CD1c-positive myeloid dendritic cell (primary cell): ENCODE results near the gene RNU1-3.
"Not testable (repeated sequence)": the region's sequence is repeated elsewhere in the genome, so short reads cannot be mapped to it uniquely, and the experiment has no call there.

Source experiments
- DNase-seq: peaks from one replicate; pipeline ENCODE4 v3.0.0-alpha.2; 2016; ENCODE audit errors: extremely low spot score

Gene RNU1-3

DNA sequence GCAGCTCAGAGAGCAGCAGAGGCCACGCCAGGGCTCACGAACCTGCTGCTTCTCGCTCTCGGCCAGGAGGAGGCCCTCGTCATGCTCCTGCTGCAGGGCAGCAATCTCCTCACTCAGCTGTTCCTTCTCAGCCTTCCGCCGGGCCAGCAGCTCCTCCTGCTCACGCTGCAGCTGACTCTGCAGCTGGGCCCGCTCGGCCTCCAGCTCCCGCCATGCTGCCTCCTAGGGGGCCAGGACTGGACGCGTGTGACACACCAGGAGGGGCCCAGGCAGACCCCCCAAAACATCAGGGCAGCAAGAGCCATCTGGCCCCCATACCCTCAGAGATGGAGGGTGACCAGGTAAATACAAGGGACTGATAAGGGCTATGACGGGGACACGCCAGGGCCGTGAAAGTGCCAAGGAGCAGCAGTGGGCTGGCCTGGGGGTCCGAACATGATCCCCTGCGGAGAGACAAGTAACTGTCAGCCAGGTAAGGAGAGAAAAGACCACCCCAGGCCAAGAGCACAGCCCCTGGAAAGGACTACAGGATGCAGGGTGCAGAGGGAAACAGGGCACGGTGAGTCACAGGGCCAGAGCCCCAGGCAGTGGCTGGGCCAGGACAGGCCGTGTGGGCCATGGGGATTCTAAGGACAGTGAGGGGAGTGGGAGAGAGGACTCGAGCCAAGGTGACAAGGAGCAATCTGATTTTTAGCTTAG is 46.8 kb downstream of the RNU1-3 start:
- not testable (repeated sequence) for DNase-seq

DNA sequence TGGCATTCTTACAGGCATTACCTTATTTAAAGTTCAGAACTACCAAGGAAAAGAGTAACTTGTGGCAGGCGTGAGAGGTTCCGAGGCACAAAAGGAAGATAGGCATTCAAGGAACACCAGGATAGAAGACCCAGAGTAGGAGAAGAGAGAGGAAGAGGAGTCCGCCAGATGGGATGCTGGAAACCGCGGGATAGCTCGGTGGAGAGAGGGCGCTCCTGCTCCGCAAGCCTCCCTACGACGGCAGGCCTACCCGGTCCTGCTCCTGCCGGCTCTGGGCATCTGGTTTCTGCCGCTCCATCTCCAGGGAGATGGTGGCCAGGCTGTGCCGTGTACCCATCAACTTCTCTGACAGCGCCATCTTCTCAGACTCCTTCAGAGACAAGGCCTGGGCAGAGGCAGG is 48.0 kb downstream of the RNU1-3 start:
- no peak for DNase-seq

DNA sequence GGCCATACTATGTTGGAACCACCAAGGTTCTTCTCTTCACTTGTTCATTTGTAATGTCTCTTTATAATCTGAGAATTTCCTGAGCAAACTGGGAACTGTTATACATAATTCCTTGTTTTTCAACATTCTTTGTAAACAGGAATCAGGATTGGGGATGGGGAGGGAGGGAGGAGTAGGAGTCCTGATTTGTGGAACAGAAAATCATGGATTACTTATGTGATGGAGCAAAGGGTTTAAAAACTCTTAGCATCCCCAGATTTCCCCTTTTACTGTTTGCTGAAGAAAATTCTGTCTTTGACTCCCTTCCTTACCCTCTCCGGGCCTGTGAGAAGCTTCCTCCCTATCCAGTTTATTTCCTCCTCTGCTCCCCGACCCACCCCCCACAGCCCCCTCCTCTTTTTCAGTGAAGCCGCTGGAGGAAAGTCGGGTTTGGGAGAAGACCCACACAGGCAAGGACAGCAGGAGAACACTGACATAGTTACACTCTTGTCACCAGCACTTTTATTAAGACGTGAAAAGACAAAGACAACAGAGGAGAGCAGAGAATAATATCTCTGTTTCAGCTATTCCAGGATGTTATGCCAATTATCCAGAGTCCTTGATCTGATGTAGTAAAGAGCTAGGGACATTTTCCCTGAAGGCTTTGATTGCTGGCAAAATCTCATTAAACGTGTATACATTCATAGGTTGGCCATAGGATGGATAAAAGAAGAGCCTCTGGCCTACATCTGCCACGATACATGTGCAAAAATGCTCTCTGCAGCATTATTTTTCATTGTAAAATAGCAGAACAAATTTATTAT is 48.8 kb downstream of the RNU1-3 start:
- no peak for DNase-seq

DNA sequence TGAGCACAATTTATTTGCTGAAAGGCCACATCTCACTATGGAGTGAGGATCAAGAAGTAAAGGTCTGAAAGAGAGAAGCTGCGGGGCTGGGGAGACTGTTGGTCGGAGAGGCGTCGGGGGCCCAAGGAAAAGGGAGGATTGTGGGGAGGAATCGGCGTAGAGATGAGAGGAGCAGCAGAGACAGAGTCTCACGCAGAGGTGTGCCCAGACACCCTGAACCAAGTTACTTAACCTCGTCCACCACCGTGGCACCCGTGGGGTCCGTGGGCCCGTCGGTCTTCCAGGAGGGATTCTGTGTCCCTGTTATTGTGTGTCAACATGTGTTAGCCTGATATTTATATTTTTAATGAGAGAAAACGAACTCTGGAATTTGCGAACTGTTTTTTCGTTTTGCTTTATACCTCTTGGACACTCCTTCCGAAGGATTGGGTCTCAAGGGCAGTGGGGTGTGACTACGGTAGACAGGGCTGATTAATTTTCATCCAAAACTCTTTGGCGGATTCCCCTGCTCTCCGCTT is 49.6 kb downstream of the RNU1-3 start:
- DNase-seq = no peak
